GM13976 (cell line): Measurements from ENCODE around the gene RSPRY1.

Experiments
- DNase-seq: peaks from one replicate; pipeline ENCODE4 v3.0.0; 2012; ENCODE audit warnings: low spot score
- in situ Hi-C: fragments of 300-500 bp; cut with MboI; formaldehyde crosslinking; loops from one replicate; pipeline ENCODE4 v1.12.0; 2022; ENCODE audit warnings: low sequenced_read_pairs, mixed read lengths, inconsistent platforms; ENCODE audit not compliant: unreplicated experiment
- TF ChIP-seq, protein P1 (sequence below): IDR thresholded peaks from 2 replicates; pipeline ENCODE4 v1.5.1; 2012; ENCODE audit warnings: borderline replicate concordance, mild to moderate bottlenecking; ENCODE audit not compliant: insufficient read depth; ENCODE audit errors: extremely low read depth, missing control alignments, control extremely low read depth

RSPRY1 gene

DNA sequence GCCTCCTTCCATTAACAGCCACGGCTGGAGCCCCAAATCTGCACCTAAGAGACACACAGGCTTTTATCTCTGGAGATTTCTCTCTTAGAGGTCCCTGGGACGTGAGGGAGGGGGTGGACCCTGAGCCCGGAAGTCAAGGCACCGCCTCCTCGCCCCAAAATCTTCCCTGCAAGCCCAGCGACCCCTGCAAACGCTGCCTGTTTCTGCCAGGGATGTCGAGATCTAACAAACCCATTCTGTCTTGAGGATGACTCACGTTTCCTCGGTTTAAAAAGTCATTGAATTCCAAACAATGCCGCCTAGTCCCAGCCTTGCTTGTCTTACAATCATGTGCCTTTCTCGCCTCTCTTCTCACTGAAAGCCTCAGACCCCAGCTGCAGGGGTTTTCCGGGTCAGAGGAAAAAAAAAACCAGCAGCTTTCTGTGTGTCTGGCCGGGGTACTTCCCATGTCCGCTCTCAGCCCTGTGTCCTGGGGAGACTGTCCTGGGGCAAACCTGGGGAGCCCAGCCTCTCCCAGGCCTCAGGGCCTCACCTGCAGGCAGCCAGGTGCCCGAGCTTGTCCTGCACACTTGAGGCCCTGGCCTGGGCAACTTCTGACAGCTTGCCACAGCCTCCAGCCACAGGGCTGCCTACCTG is 74.3 kb downstream of the RSPRY1 start:
- in situ Hi-C loops = no loop called here
- peak; percentile 79 for DNase-seq
- TF ChIP-seq, protein P1, sequence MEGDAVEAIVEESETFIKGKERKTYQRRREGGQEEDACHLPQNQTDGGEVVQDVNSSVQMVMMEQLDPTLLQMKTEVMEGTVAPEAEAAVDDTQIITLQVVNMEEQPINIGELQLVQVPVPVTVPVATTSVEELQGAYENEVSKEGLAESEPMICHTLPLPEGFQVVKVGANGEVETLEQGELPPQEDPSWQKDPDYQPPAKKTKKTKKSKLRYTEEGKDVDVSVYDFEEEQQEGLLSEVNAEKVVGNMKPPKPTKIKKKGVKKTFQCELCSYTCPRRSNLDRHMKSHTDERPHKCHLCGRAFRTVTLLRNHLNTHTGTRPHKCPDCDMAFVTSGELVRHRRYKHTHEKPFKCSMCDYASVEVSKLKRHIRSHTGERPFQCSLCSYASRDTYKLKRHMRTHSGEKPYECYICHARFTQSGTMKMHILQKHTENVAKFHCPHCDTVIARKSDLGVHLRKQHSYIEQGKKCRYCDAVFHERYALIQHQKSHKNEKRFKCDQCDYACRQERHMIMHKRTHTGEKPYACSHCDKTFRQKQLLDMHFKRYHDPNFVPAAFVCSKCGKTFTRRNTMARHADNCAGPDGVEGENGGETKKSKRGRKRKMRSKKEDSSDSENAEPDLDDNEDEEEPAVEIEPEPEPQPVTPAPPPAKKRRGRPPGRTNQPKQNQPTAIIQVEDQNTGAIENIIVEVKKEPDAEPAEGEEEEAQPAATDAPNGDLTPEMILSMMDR = no peak

- in situ Hi-C loops = no loop called here
- no peak for DNase-seq
- TF ChIP-seq, protein P1 = no peak
Measured at GRCh38 chr16:57261806-57262205, 75.7 kb downstream of the RSPRY1 start.

- no peak for DNase-seq
- in situ Hi-C loops = no loop called here
- TF ChIP-seq, protein P1 = no peak
Measured at GRCh38 chr16:57262841-57263540, 76.9 kb downstream of the RSPRY1 start.

DNA sequence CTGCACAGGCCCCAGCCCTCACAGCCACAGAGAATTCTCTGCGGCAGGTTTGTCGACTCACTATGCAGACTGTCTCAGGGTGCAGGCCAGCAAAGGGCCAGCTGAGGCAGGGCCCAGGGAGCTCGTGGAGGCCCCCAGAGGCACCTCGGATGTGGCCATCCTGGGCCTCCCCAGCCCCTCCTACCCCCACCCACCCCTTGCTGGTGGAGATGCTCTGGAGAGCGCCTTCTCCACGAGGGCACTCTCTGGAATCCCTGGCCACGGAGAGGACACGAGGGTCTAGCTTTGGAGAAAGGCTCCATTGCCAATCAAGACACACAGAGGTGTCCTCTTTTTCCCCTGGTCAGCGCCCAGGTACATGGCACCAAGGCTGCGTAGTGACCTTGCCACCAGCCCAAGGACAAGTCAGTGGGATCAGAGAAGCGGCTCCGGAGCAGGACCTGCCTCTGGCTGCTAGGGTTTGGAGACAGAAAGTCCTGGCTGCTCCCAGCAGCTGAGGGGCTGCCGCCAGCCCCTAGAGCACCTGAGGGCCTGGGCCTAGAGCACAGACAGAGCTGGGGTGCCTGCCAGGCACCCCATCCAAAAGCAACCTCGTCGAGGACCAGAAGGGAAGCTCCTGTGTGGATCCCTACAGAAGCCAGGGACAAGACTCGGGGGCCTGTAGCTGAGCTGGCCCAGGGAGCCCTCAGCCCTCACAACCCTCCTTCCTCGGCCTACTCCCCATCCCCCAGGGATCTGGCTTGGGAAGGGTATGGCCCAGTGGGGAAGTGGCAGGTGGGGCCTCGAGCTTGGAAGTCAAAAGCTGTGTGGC is 77.6 kb downstream of the RSPRY1 start:
- TF ChIP-seq, protein P1 = no peak

DNA sequence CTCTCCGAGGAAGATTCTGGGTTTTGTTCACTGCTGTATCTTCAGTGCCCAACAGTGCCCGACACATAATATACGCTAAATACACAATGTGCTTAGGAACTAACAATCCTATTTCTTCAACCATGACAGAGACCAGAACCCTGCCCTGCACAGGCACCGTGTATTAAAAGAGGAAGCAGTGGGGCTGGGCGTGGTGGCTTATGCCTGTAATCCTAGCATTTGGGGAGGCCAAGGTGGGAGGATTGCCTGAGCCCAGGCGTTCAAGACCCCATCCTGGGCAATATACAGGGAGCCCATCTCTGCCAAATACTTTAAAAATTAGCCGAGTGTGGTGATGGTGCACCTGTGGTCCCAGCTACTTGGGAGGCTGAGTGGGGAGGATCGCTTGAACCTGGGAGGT is 78.3 kb downstream of the RSPRY1 start:
- TF ChIP-seq, protein P1 = no peak
- no peak for DNase-seq
- in situ Hi-C loops = no loop called here

More for the DNA sequence above, 77.6 kb downstream of the RSPRY1 start:
- in situ Hi-C loops = no loop called here
- no peak for DNase-seq

DNA sequence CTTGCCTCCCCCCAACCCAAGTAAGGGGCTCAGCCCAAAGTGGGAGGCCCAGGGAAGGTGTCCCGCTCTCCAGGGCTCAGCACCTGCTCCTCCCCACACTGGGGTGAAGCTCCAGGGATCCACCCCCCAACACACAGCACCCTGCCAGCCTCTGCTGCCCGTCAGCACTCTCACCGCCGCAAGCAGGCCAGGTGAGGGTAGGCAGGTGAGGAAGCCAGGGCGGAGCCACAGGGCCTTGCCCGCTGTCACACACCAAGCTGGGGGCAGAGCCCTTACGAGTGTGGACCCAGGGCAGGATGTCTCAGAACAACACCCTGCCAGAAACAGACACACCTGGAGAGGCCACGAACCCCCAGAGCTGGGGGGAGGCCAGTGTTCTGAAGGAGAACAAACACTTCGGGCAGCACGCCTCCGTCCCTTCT is 78.8 kb downstream of the RSPRY1 start:
- TF ChIP-seq, protein P1 = no peak
- in situ Hi-C loops = no loop called here
- DNase-seq = no peak
